H9 (cell line): ENCODE data around the gene FBXL5. TPM values are rescaled to one million over a fixed set of nuclear protein-coding genes. Genes with fewer than 3 reads are reported as not detected.

Experiments used
- DNase-seq: peaks from one replicate; pipeline ENCODE4 v3.0.0-alpha.2; 2017
- H2AFZ ChIP-seq: one replicate; pipeline ENCODE4 v1.6.1; 2013; ENCODE audit warnings: mild to moderate bottlenecking, low read length, control low read depth, moderate library complexity
- H2AK5ac ChIP-seq: 2 replicates; pipeline ENCODE4 v1.6.1; 2013; ENCODE audit warnings: low read length, control low read depth, mixed read lengths; ENCODE audit not compliant: insufficient read length
- H2BK120ac ChIP-seq: one replicate; pipeline ENCODE4 v1.6.1; 2013; ENCODE audit warnings: low read depth, mild to moderate bottlenecking, low read length, control low read depth, inconsistent platforms; ENCODE audit not compliant: poor library complexity, severe bottlenecking
- H2BK12ac ChIP-seq: 2 replicates; pipeline ENCODE4 v1.6.1; 2013; ENCODE audit warnings: low read length, control low read depth, mixed read lengths, low read depth; ENCODE audit not compliant: insufficient read length
- H2BK15ac ChIP-seq: 2 replicates; pipeline ENCODE4 v1.6.1; 2013; ENCODE audit warnings: low read depth, low read length, control low read depth
- H2BK20ac ChIP-seq: one replicate; pipeline ENCODE4 v1.6.1; 2013; ENCODE audit warnings: low read depth, mild to moderate bottlenecking, low read length, control low read depth, inconsistent platforms; ENCODE audit not compliant: poor library complexity, severe bottlenecking
- H2BK5ac ChIP-seq: 2 replicates; pipeline ENCODE4 v1.6.1; 2013; ENCODE audit warnings: low read length, control low read depth, mixed read lengths; ENCODE audit not compliant: insufficient read length
- H3K14ac ChIP-seq: 2 replicates; pipeline ENCODE4 v1.6.1; 2013; ENCODE audit warnings: low read length, control low read depth; ENCODE audit not compliant: insufficient read depth
- H3K18ac ChIP-seq: 2 replicates; pipeline ENCODE4 v1.6.1; 2013; ENCODE audit warnings: low read depth, mild to moderate bottlenecking, mixed read lengths, low read length, control low read depth; ENCODE audit not compliant: insufficient read length
- H3K23ac ChIP-seq: 2 replicates; pipeline ENCODE4 v1.6.1; 2013; ENCODE audit warnings: low read length, control low read depth, mixed read lengths, low read depth; ENCODE audit not compliant: insufficient read length
- H3K23me2 ChIP-seq: 2 replicates; pipeline ENCODE4 v1.6.1; 2013; ENCODE audit warnings: low read depth, mild to moderate bottlenecking, mixed read lengths, low read length, control low read depth; ENCODE audit not compliant: insufficient read length, poor library complexity, severe bottlenecking
- H3K27ac ChIP-seq: 2 replicates; pipeline ENCODE4 v1.5.1; 2013; ENCODE audit warnings: low read length, control low read depth, mixed read lengths, low read depth; ENCODE audit not compliant: insufficient read length
- H3K27me3 ChIP-seq: 2 replicates; pipeline ENCODE4 v1.6.1; 2013; ENCODE audit warnings: low read length, control low read depth, inconsistent platforms; ENCODE audit not compliant: insufficient read depth
- H3K4ac ChIP-seq: 2 replicates; pipeline ENCODE4 v1.6.1; 2013; ENCODE audit warnings: low read depth, mild to moderate bottlenecking, control low read depth, inconsistent platforms, low read length, moderate library complexity
- H3K4me1 ChIP-seq: 2 replicates; pipeline ENCODE4 v1.6.1; 2013; ENCODE audit warnings: low read length, control low read depth, inconsistent platforms; ENCODE audit not compliant: insufficient read depth
- H3K4me2 ChIP-seq: 2 replicates; pipeline ENCODE4 v1.6.1; 2013; ENCODE audit warnings: low read length, control low read depth, mixed read lengths; ENCODE audit not compliant: insufficient read length, insufficient read depth
- H3K56ac ChIP-seq: 2 replicates; pipeline ENCODE4 v1.6.1; 2013; ENCODE audit warnings: low read depth, mild to moderate bottlenecking, mixed read lengths, low read length, control low read depth; ENCODE audit not compliant: insufficient read length
- H3K79me1 ChIP-seq: 2 replicates; pipeline ENCODE4 v1.6.1; 2013; ENCODE audit warnings: low read depth, mild to moderate bottlenecking, moderate library complexity, low read length, control low read depth, inconsistent platforms; ENCODE audit not compliant: insufficient read depth, poor library complexity, severe bottlenecking
- H3K79me2 ChIP-seq: 2 replicates; pipeline ENCODE4 v1.6.1; 2013; ENCODE audit warnings: low read length, control low read depth, inconsistent platforms; ENCODE audit not compliant: insufficient read depth
- H3K9ac ChIP-seq: 2 replicates; pipeline ENCODE4 v1.6.1; 2013; ENCODE audit warnings: low read length, control low read depth, mixed read lengths; ENCODE audit not compliant: insufficient read length; ENCODE audit errors: extremely low read depth
- H3K9me3 ChIP-seq: one replicate; pipeline ENCODE4 v1.6.1; 2013; ENCODE audit warnings: low read depth, low read length, inconsistent platforms; ENCODE audit not compliant: control insufficient read depth
- H3T11ph ChIP-seq: one replicate; pipeline ENCODE4 v1.6.1; 2013; ENCODE audit warnings: mild to moderate bottlenecking, low read length, control low read depth, inconsistent platforms
- H4K20me1 ChIP-seq: one replicate; pipeline ENCODE4 v1.6.1; 2013; ENCODE audit not compliant: control insufficient read depth, insufficient read length, insufficient read depth
- H4K5ac ChIP-seq: 2 replicates; pipeline ENCODE4 v1.6.1; 2013; ENCODE audit warnings: low read depth, mild to moderate bottlenecking, mixed read lengths, low read length, control low read depth; ENCODE audit not compliant: insufficient read length
- H4K8ac ChIP-seq: replicated peaks from 2 replicates; pipeline ENCODE4 v1.6.1; 2013; ENCODE audit warnings: low read length, control low read depth, mixed read lengths, low read depth; ENCODE audit not compliant: insufficient read length
- H4K91ac ChIP-seq: 2 replicates; pipeline ENCODE4 v1.6.1; 2013; ENCODE audit warnings: low read depth, mild to moderate bottlenecking, moderate library complexity, mixed read lengths, low read length, control low read depth; ENCODE audit not compliant: insufficient read length
- H3K27ac Mint-ChIP-seq, 3 experiments: 2 replicates in 2 of 3; 3 replicates in 1 of 3; pipeline ENCODE4 v1.8.0; 2020 to 2021; ENCODE audit warnings: mixed read lengths in 3 of 3, mild to moderate bottlenecking in 1 of 3, moderate library complexity in 1 of 3
- H3K27me3 Mint-ChIP-seq: 2 replicates; pipeline ENCODE4 v1.8.0; 2021; ENCODE audit warnings: low read depth, mild to moderate bottlenecking, moderate library complexity, mixed read lengths
- H3K36me3 Mint-ChIP-seq, 3 experiments: 2 replicates in 2 of 3; 3 replicates in 1 of 3; pipeline ENCODE4 v1.8.0; 2020 to 2021; ENCODE audit warnings: low read depth in 3 of 3, mixed read lengths in 3 of 3; ENCODE audit not compliant: insufficient read depth in 1 of 3
- H3K4me1 Mint-ChIP-seq, 2 experiments: 2 replicates each; pipeline ENCODE4 v1.8.0; 2020; ENCODE audit warnings: mixed read lengths in 2 of 2
- H3K4me3 Mint-ChIP-seq, 2 experiments: 2 replicates in 1 of 2; 3 replicates in 1 of 2; pipeline ENCODE4 v1.8.0; 2020 to 2021; ENCODE audit warnings: mild to moderate bottlenecking in 2 of 2, mixed read lengths in 2 of 2, moderate library complexity in 1 of 2
- H3K9me3 Mint-ChIP-seq, 2 experiments: 2 replicates in 1 of 2; 3 replicates in 1 of 2; pipeline ENCODE4 v1.8.0; 2020; ENCODE audit warnings: mild to moderate bottlenecking in 2 of 2, mixed read lengths in 2 of 2, moderate library complexity in 1 of 2
- WGBS: extraction: QIAGEN DNeasy Blood & Tissue Kit; methylation state at CpG from one replicate; pipeline ENCODE4 v1.1.7; 2013; ENCODE audit warnings: missing lambda C conversion rate, low lambda C conversion rate, mixed read lengths; ENCODE audit not compliant: insufficient read length; ENCODE audit errors: extremely low coverage; 5-methylcytosine and 5-hydroxymethylcytosine counted together
- total RNA-seq: library from RNA; stranded (reverse); gene quantifications from 2 replicates; pipeline ENCODE4 v1.2.1, GENCODE V29; 2021
- TF ChIP-seq, protein P1 (sequence below): fragments of 200-600 bp; sonication (generic); conservative IDR thresholded peaks from 3 replicates; pipeline ENCODE4 v1.8.0; 2021; ENCODE audit warnings: antibody characterized with exemption, mild to moderate bottlenecking

Gene FBXL5
- total RNA-seq, 1 experiment from 2014 or later: 57.6 TPM

DNA sequence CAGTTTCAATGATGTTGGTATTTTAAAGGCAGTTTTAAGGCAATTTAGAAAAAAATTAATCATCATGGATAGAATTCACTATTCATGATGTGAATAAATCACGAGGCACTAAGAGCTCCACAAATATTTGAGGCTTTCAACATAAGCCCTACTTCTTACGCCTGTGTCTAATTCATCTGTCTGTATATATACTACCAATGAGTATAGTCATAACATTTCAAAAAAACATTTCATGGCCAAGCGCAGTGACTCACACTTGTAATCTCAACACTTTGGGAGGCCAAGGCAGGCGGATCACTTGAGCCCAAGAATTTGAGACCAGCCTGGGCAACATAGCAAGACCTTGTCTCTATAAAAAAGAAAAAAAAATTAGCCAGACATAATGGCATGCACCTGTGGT lies 56.5 kb downstream of the FBXL5 start:
- H3K27me3 Mint-ChIP-seq: no peaks in the 10 kb centered on the region
- no peak overlapping the region for H3K4me3 Mint-ChIP-seq
- DNase-seq: no peak
- Histone ChIP-seq H3K14ac (no peak overlapping the region), H2BK5ac (no peak overlapping the region), H3K79me1 (no peaks in the 10 kb centered on the region), H3K9me3 (no peaks in the 10 kb centered on the region), H2BK120ac (no peak overlapping the region), H3K23me2 (no peaks in the 10 kb centered on the region), H3K27ac (no peak overlapping the region), H4K91ac (no peak overlapping the region), H3K4me1 (no peaks in the 10 kb centered on the region; the same call in 1 of the 2 replicates), H2BK15ac (no peak overlapping the region), H4K8ac (no peak overlapping the region), H3K79me2 (no peaks in the 10 kb centered on the region), H2BK20ac (no peak overlapping the region), H4K20me1 (no peaks in the 10 kb centered on the region), H3K23ac (no peak overlapping the region), H3K27me3 (no peaks in the 10 kb centered on the region), H3T11ph (no peak overlapping the region), H3K9ac (no peak overlapping the region), H3K4ac (no peak overlapping the region), H3K18ac (no peak overlapping the region), H2AK5ac (no peak overlapping the region), H4K5ac (no peak overlapping the region), H3K4me2 (no peak overlapping the region), H2BK12ac (no peak overlapping the region), H3K56ac (no peak overlapping the region), H2AFZ (no peak overlapping the region)
- H3K36me3 Mint-ChIP-seq: peaks cover 18 to 23% (median 23%) of the 10 kb centered on the region in 3 experiments
- TF ChIP-seq, protein P1, sequence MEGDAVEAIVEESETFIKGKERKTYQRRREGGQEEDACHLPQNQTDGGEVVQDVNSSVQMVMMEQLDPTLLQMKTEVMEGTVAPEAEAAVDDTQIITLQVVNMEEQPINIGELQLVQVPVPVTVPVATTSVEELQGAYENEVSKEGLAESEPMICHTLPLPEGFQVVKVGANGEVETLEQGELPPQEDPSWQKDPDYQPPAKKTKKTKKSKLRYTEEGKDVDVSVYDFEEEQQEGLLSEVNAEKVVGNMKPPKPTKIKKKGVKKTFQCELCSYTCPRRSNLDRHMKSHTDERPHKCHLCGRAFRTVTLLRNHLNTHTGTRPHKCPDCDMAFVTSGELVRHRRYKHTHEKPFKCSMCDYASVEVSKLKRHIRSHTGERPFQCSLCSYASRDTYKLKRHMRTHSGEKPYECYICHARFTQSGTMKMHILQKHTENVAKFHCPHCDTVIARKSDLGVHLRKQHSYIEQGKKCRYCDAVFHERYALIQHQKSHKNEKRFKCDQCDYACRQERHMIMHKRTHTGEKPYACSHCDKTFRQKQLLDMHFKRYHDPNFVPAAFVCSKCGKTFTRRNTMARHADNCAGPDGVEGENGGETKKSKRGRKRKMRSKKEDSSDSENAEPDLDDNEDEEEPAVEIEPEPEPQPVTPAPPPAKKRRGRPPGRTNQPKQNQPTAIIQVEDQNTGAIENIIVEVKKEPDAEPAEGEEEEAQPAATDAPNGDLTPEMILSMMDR: no peak
- H3K9me3 Mint-ChIP-seq: no peaks in the 10 kb centered on the region; a peak in 2 of 5 replicates
- peaks cover 0 to 6% of the 10 kb centered on the region in 2 experiments; a peak in 3 of 4 replicates for H3K4me1 Mint-ChIP-seq
- H3K27ac Mint-ChIP-seq: no peak overlapping the region
- no CpG with 5 or more reads among the region's 4 CpGs for WGBS
